Glutamatergic neuron (in vitro differentiated cells): ENCODE data around the gene SNRNP48. TPM values are rescaled to one million over a fixed set of nuclear protein-coding genes. Genes with fewer than 3 reads are reported as not detected.

ENCODE experiments used
- DNase-seq: peaks from one replicate; pipeline ENCODE4 v3.0.0; 2022
- H3K27ac Mint-ChIP-seq: one replicate; pipeline ENCODE4 v1.8.0; 2020; ENCODE audit warnings: mild to moderate bottlenecking, mixed read lengths, inconsistent platforms; ENCODE audit not compliant: unreplicated experiment
- H3K27me3 Mint-ChIP-seq: one replicate; pipeline ENCODE4 v1.8.0; 2020; ENCODE audit warnings: mild to moderate bottlenecking, moderate library complexity, mixed read lengths, inconsistent platforms; ENCODE audit not compliant: unreplicated experiment
- H3K36me3 Mint-ChIP-seq: one replicate; pipeline ENCODE4 v1.8.0; 2020; ENCODE audit warnings: mild to moderate bottlenecking, mixed read lengths, inconsistent platforms; ENCODE audit not compliant: unreplicated experiment
- H3K4me1 Mint-ChIP-seq: one replicate; pipeline ENCODE4 v1.8.0; 2020; ENCODE audit warnings: mild to moderate bottlenecking, low read depth, mixed read lengths, inconsistent platforms; ENCODE audit not compliant: unreplicated experiment
- H3K4me3 Mint-ChIP-seq: one replicate; pipeline ENCODE4 v1.8.0; 2020; ENCODE audit warnings: mild to moderate bottlenecking, mixed read lengths, inconsistent platforms; ENCODE audit not compliant: unreplicated experiment
- H3K9me3 Mint-ChIP-seq: one replicate; pipeline ENCODE4 v1.8.0; 2020; ENCODE audit warnings: mild to moderate bottlenecking, moderate library complexity, mixed read lengths, inconsistent platforms; ENCODE audit not compliant: unreplicated experiment
- total RNA-seq: library from RNA; stranded (reverse); fragmentation: NEBNext Ultra II Directional; extraction: Animal tissue kit (Norgen Biotek cat#: 25700); gene quantifications from one replicate; pipeline ENCODE4 v1.2.1, GENCODE V29; 2021; ENCODE audit not compliant: unreplicated experiment
- TF ChIP-seq, protein P1 (sequence below): fragments of 200-600 bp; sonication (generic); IDR thresholded peaks from one replicate; pipeline ENCODE4 v1.5.0; 2021; ENCODE audit not compliant: partially characterized antibody, unreplicated experiment

SNRNP48 gene
- total RNA-seq, 1 donor from 2014 or later: 9.5 TPM

DNA sequence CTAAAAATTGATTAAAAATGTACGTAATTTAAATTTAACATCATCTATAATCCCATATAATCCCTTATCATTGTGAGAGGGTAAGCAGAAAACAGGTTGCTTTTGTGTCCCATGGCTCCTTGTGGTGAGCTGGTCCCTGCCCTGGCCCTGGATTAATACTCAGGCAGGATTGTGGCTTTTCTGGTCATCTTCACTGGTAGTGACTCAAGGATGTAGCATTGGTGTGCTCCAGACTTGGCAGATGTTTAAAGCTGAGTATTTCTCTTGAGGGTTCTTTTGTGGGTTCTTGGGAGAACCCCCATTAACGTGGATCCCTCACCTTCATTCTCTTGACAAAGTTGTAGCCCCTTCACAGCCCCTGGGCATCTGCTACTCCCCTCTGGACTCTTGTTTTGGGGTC lies 39.3 kb downstream of the SNRNP48 start:
- no peak for DNase-seq
- H3K27ac Mint-ChIP-seq: no peak overlapping the region
- no peak overlapping the region for H3K4me3 Mint-ChIP-seq
- H3K9me3 Mint-ChIP-seq: no peaks in the 10 kb centered on the region
- no peaks in the 10 kb centered on the region for H3K36me3 Mint-ChIP-seq
- TF ChIP-seq, protein P1, sequence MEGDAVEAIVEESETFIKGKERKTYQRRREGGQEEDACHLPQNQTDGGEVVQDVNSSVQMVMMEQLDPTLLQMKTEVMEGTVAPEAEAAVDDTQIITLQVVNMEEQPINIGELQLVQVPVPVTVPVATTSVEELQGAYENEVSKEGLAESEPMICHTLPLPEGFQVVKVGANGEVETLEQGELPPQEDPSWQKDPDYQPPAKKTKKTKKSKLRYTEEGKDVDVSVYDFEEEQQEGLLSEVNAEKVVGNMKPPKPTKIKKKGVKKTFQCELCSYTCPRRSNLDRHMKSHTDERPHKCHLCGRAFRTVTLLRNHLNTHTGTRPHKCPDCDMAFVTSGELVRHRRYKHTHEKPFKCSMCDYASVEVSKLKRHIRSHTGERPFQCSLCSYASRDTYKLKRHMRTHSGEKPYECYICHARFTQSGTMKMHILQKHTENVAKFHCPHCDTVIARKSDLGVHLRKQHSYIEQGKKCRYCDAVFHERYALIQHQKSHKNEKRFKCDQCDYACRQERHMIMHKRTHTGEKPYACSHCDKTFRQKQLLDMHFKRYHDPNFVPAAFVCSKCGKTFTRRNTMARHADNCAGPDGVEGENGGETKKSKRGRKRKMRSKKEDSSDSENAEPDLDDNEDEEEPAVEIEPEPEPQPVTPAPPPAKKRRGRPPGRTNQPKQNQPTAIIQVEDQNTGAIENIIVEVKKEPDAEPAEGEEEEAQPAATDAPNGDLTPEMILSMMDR: no peak
- no peaks in the 10 kb centered on the region for H3K4me1 Mint-ChIP-seq
- H3K27me3 Mint-ChIP-seq: no peaks in the 10 kb centered on the region

DNA sequence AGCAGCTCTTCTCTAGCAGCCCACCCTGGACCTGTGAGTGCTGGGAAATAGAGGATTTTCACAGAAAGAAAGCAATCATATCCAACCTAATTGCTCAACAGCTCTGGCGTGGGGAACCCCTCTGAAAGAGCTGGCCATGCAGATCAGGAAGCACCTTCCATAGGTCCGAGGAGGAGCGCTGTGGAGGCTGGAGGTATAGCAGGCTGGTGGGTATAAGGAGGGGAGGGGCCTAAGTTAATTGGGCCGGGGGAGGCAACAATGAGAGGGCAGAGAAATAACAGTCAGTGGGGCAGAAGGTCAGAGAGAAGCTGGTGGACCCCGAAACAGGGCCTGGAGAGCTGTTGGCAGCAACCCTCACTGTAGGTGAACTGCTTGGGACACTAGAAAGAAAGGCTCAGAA lies 40.8 kb downstream of the SNRNP48 start:
- no peak for DNase-seq
- no peaks in the 10 kb centered on the region for H3K27me3 Mint-ChIP-seq
- H3K9me3 Mint-ChIP-seq: no peaks in the 10 kb centered on the region
- TF ChIP-seq, protein P1: no peak
- no peaks in the 10 kb centered on the region for H3K36me3 Mint-ChIP-seq
- no peak overlapping the region for H3K27ac Mint-ChIP-seq
- H3K4me3 Mint-ChIP-seq: no peak overlapping the region
- H3K4me1 Mint-ChIP-seq: no peaks in the 10 kb centered on the region

DNA sequence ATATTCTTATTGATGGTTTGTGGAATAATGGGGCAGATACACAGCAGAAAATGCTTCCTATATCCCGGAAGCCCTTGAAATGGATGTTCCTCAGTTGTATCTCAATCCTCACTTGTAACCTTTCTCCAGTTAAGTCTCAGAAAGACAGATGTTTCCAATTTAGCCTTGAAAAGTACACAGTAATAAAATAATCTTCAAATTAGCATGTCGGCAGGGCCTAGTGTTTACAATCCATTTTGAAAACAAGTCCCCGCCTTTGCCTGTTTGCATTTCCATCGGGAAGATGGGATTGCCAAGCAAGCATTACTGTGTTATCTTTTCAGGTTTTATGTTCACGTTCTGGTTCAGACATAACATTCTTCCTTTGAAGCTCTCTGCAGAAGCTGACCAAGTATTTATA lies 41.5 kb downstream of the SNRNP48 start:
- Mint-ChIP-seq H3K9me3 (no peaks in the 10 kb centered on the region), H3K27me3 (no peaks in the 10 kb centered on the region), H3K27ac (no peak overlapping the region), H3K4me3 (no peak overlapping the region), H3K4me1 (no peaks in the 10 kb centered on the region), H3K36me3 (no peaks in the 10 kb centered on the region)
- DNase-seq: no peak
- TF ChIP-seq, protein P1: no peak

DNA sequence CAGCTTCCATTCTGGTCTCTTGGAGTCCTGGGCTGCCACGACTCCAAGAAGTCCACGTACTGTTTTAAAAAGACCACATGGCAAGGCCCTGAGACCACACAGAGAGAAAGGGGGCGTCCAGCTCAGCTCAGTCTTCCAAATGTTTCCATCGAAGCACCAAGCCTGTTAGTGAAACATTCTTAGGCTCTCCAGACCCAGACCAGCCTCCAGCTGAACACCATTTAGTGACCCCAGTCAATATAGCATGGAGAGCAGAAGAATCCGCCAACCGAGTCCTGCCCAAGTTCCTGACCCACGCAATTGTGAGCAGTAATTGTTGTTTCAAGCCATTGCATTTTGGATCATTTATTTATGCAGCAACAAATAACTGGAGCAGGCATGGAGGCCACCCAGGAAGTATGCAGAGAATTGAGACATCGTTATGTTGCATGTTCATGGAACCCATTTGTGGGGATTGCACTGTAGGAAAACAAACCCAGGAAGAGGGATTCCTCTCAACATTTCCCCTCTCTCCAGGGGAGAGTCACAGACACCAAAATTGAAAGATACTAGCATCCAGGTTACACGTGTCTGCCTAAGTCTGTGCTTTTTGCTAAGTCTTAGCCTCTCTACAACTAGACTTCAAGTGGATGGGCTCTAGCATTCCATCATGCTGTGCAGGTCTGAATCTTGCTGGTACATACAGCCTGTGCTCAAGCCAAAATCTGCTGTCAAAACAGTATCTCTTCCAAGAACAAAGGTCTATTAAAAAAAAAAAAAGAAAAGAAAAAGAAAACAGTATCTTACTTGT lies 42.7 kb downstream of the SNRNP48 start:
- H3K36me3 Mint-ChIP-seq: no peaks in the 10 kb centered on the region

DNA sequence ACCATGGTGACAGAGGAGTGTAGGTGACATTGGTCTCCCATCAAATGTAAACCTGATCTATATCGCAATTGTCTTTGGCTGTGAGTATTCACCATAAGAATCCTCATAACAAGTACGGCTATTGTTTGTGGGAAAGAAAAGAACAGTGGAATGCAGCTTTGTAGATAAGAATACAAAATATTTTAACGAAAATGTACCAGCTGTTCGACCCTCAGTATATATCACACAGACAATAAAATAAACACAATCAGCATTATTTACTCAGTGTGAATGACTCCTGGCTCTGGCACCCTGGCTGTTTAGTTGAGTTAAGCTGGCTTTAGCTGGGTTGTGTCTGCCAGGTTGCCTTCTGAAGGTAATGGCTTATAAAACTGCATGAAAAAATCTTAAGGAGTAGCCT lies 43.4 kb downstream of the SNRNP48 start:
- no peak overlapping the region for H3K4me3 Mint-ChIP-seq
- no peak for DNase-seq
- no peak overlapping the region for H3K27ac Mint-ChIP-seq
- H3K4me1 Mint-ChIP-seq: no peaks in the 10 kb centered on the region
- TF ChIP-seq, protein P1: no peak
- no peaks in the 10 kb centered on the region for H3K27me3 Mint-ChIP-seq
- no peaks in the 10 kb centered on the region for H3K9me3 Mint-ChIP-seq
- no peaks in the 10 kb centered on the region for H3K36me3 Mint-ChIP-seq

More for the DNA sequence above, 42.7 kb downstream of the SNRNP48 start:
- no peak overlapping the region for H3K4me3 Mint-ChIP-seq
- no peak for DNase-seq
- TF ChIP-seq, protein P1: no peak
- H3K27ac Mint-ChIP-seq: no peak overlapping the region
- H3K4me1 Mint-ChIP-seq: no peaks in the 10 kb centered on the region
- H3K9me3 Mint-ChIP-seq: no peaks in the 10 kb centered on the region
- H3K27me3 Mint-ChIP-seq: no peaks in the 10 kb centered on the region
